OCI-LY7 (cell line): Measurements from ENCODE around the gene ADAMTS8. TPM values are rescaled to one million over a fixed set of nuclear protein-coding genes. Genes with fewer than 3 reads are reported as not detected.

Experiments
- BruUV-seq: library from RNA; stranded (reverse); fragments of 400-500 nt; replicated peaks from 2 replicates; lab custom pipeline; 2021; lab: Mats Ljungman, UMichigan
- CTCF ChIA-PET: fragments of 300-600 bp; sonication (Branson Sonifier 250); formaldehyde crosslinking; loops from one replicate; lab custom pipeline; 2022; ENCODE audit warnings: antibody characterized with exemption; ENCODE audit not compliant: unreplicated experiment; lab: Charles Lee
- POLR2A ChIA-PET: fragments of 300-600 bp; sonication (Branson Sonifier 250); formaldehyde crosslinking; loops from one replicate; lab custom pipeline; 2022; ENCODE audit warnings: antibody characterized with exemption; lab: Charles Lee
- DNase-seq: peaks from one replicate; pipeline ENCODE4 v3.0.0-alpha.2; 2015; ENCODE audit warnings: low spot score
- H2AFZ ChIP-seq: fragments of 200-600 bp; sonication (generic), shearing (Covaris generic); 2 replicates; pipeline ENCODE4 v1.6.1; 2014; ENCODE audit warnings: mild to moderate bottlenecking, antibody characterized with exemption, low read length, moderate library complexity
- H3K27ac ChIP-seq: fragments of 200-600 bp; sonication (generic); 2 replicates; pipeline ENCODE4 v1.5.1; 2014; ENCODE audit warnings: mixed run types, low read depth, mild to moderate bottlenecking, moderate library complexity, low read length, inconsistent platforms; ENCODE audit not compliant: poor library complexity, severe bottlenecking
- H3K36me3 ChIP-seq: fragments of 200-600 bp; sonication (generic); 2 replicates; pipeline ENCODE4 v1.6.1; 2014; ENCODE audit warnings: mild to moderate bottlenecking, antibody characterized with exemption, low read length, moderate library complexity, mixed read lengths; ENCODE audit not compliant: insufficient read depth
- H3K4me1 ChIP-seq: fragments of 200-600 bp; sonication (generic); 2 replicates; pipeline ENCODE4 v1.5.1; 2014; ENCODE audit warnings: mild to moderate bottlenecking, low read length; ENCODE audit not compliant: insufficient read depth, poor library complexity, severe bottlenecking
- H3K4me2 ChIP-seq: fragments of 200-600 bp; sonication (generic); 2 replicates; pipeline ENCODE4 v1.6.1; 2014; ENCODE audit warnings: mild to moderate bottlenecking, low read length
- H3K4me3 ChIP-seq: fragments of 200-600 bp; sonication (generic); 2 replicates; pipeline ENCODE4 v1.5.1; 2014; ENCODE audit warnings: mild to moderate bottlenecking, low read depth, low read length; ENCODE audit not compliant: poor library complexity, severe bottlenecking
- H3K79me2 ChIP-seq: fragments of 200-600 bp; sonication (generic); 2 replicates; pipeline ENCODE4 v1.6.1; 2016; ENCODE audit warnings: low read depth, mild to moderate bottlenecking, low read length, moderate library complexity, mixed read lengths; ENCODE audit not compliant: insufficient read depth
- H3K9me2 ChIP-seq: fragments of 200-600 bp; sonication (generic); 2 replicates; pipeline ENCODE4 v1.6.1; 2016; ENCODE audit warnings: mild to moderate bottlenecking, low read length, mixed read lengths; ENCODE audit not compliant: insufficient read depth
- H3K9me3 ChIP-seq: fragments of 200-600 bp; sonication (generic); 2 replicates; pipeline ENCODE4 v1.6.1; 2014; ENCODE audit warnings: mild to moderate bottlenecking, mixed run types, low read length, mixed read lengths
- H4K20me1 ChIP-seq: fragments of 200-600 bp; sonication (generic); 2 replicates; pipeline ENCODE4 v1.6.1; 2014; ENCODE audit warnings: mild to moderate bottlenecking, antibody characterized with exemption, low read length, moderate library complexity, mixed read lengths; ENCODE audit not compliant: insufficient read depth
- CTCF ChIP-seq: fragments of 200-600 bp; sonication (generic); conservative IDR thresholded peaks from 2 replicates; pipeline ENCODE4 v1.5.1; 2014; ENCODE audit warnings: mild to moderate bottlenecking, antibody characterized with exemption, low read length, moderate library complexity, mixed read lengths
- EZH2phosphoT487 ChIP-seq: fragments of 200-600 bp; sonication (generic); IDR thresholded peaks from 2 replicates; pipeline ENCODE4 v1.6.1; 2018; ENCODE audit warnings: low read depth, borderline replicate concordance, mild to moderate bottlenecking, mixed run types, antibody characterized with exemption, low read length, moderate library complexity, mixed read lengths
- intact Hi-C: fragments of 100-400 bp; cut with micrococcal nuclease; formaldehyde crosslinking; loops from one replicate; pipeline ENCODE4 v1.10.0; 2022; ENCODE audit not compliant: unreplicated experiment
- total RNA-seq, 2 experiments: library from RNA; depleted of rRNA in 1 of 2; stranded (reverse); fragments of >200 nt in 1 of 2; shearing (Covaris generic) in 1 of 2; gene quantifications; 2 replicates each; pipeline ENCODE4 v1.2.3, GENCODE V29; 2014 to 2022

ADAMTS8 gene
- total RNA-seq, 2 experiments from 2014 or later, result not detected

GRCh38 chr11:130416530-130416882 is 11.9 kb downstream of the ADAMTS8 start:
- no peaks in the 10 kb centered on the region for H4K20me1 ChIP-seq
- H3K27ac ChIP-seq, result no peak overlapping the region
- H3K4me2 ChIP-seq, result no peak overlapping the region
- H3K9me3 ChIP-seq, result no peaks in the 10 kb centered on the region
- ChIA-PET CTCF (no interaction called here), POLR2A (interaction anchor here (1.0 kb wide), 1 partner anchor 461 kb away, joined by 3 read pairs; no protein-coding TSS in a partner anchor)
- no peak overlapping the region for H2AFZ ChIP-seq
- no peaks in the 10 kb centered on the region for H3K36me3 ChIP-seq
- no peaks in the 10 kb centered on the region for H3K4me1 ChIP-seq
- no TSS peak for BruUV-seq
- intact Hi-C loops, result no loop called here
- no peaks in the 10 kb centered on the region for H3K79me2 ChIP-seq
- no peaks in the 10 kb centered on the region for H3K9me2 ChIP-seq
- TF ChIP-seq CTCF (no peak), EZH2phosphoT487 (no peak)
- no peak for DNase-seq
- no peak overlapping the region for H3K4me3 ChIP-seq

DNA sequence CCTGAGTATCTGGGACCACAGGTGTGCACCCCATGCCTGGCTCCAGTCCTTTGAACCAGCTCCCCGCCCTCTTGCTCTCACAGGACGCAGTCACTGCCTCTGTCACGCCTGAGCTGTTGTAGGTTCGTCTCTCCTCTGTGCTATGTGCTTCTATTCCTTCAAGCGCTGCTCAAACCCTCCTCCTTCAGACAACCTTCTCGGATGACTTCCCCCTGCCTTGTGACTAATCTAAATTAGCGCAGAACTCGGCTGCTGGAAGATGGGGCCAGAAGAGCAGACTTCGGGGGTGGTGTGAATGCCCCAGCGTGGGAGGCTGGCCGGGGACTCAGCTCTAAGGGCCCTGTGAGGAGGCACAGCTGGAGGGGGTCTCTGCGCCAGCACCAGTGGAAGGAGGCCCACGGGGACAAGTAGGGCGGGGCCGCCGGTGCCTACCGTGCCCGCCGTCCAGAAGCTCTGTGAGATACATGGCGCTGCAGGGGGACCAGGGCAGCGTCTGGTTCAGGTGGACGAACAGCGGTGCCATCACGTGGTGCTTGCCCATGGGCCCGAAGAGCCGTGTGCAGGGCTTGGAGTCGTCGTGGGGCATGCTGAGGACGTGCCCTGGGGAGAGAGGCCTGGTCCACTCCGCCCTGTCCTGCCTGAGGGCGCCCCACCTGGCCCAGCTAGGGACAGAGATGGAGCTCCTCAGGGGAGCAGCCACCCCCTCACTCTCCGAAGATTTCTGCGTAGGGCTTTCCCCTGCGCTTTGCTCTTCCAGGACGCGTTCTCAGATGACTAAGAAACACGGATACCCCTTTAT is 12.5 kb downstream of the ADAMTS8 start:
- CTCF ChIA-PET, result no interaction called here
- intact Hi-C loops, result no loop called here
- H3K27ac ChIP-seq, result no peak overlapping the region
- no peak overlapping the region for H2AFZ ChIP-seq
- no peaks in the 10 kb centered on the region for H3K9me3 ChIP-seq
- no peak overlapping the region for H3K4me2 ChIP-seq
- H3K4me3 ChIP-seq, result no peak overlapping the region
- no peak for DNase-seq
- POLR2A ChIA-PET, result no interaction called here
- no peaks in the 10 kb centered on the region for H3K36me3 ChIP-seq
- BruUV-seq, result no TSS peak
- TF ChIP-seq CTCF, result no peak
- no peak for TF ChIP-seq EZH2phosphoT487
- no peaks in the 10 kb centered on the region for H3K4me1 ChIP-seq
- no peaks in the 10 kb centered on the region for H4K20me1 ChIP-seq
- no peaks in the 10 kb centered on the region for H3K9me2 ChIP-seq
- no peaks in the 10 kb centered on the region for H3K79me2 ChIP-seq
